ENCODE data around the gene CXCR4. TPM values are rescaled to one million over a fixed set of nuclear protein-coding genes. Genes with fewer than 3 reads are reported as not detected.

Gene CXCR4
- total RNA-seq, 2 donors from 2014 or later, result 1,189 to 1,429 TPM

GRCh38 chr2:136128366-136128765 lies 10.4 kb upstream of the CXCR4 start:
- ATAC-seq (no peak), DNase-seq (no peak)
- Mint-ChIP-seq H3K4me3 (no peak overlapping the region), H3K27me3 (no peaks in the 10 kb centered on the region), H3K36me3 (ENCODE audit: low read depth) (no peaks in the 10 kb centered on the region), H3K4me1 (peaks cover 80% of the 10 kb centered on the region), H3K27ac (peak overlapping the region; percentile 97)
- no peaks in the 10 kb centered on the region for H3K9me3 ChIP-seq (ENCODE audit: control insufficient read depth, low read length, poor library complexity, severe bottlenecking)

DNA sequence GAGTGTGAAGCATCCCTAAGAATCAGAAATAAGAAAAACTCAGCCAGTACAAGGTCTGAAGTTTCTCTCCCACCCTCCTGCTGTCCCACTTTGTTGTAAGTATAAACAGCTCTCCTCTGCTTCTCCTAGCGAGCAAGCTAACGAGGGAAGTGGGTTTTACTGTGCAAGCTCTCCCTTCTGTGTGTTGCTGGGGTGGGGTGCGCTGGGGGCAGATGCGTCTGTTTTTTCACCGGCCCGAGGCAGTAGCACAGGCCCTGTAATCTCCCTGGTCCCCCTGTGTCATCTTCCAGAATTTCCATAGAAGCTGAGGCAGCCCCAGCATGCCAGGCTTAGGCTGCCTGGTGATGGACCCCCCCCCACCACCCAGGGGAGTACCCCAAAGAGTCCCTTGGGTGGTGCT lies 9.4 kb upstream of the CXCR4 start:
- H3K36me3 Mint-ChIP-seq (ENCODE audit: low read depth), result no peaks in the 10 kb centered on the region
- no peaks in the 10 kb centered on the region for H3K27me3 Mint-ChIP-seq
- no peaks in the 10 kb centered on the region for H3K9me3 ChIP-seq (ENCODE audit: control insufficient read depth, low read length, poor library complexity, severe bottlenecking)
- no peak for ATAC-seq
- H3K4me1 Mint-ChIP-seq, result peaks cover 74% of the 10 kb centered on the region
- DNase-seq, result no peak
- H3K4me3 Mint-ChIP-seq, result peak overlapping the region; percentile 57
- H3K27ac Mint-ChIP-seq, result peak overlapping the region; percentile 97

- ATAC-seq, result no peak
Measured at GRCh38 chr2:136126421-136126926, 8.5 kb upstream of the CXCR4 start.

GRCh38 chr2:136126021-136126420 lies 8.1 kb upstream of the CXCR4 start:
- no peaks in the 10 kb centered on the region for H3K27me3 Mint-ChIP-seq
- no peaks in the 10 kb centered on the region for H3K9me3 ChIP-seq (ENCODE audit: control insufficient read depth, low read length, poor library complexity, severe bottlenecking)
- H3K27ac Mint-ChIP-seq, result peak overlapping the region; percentile 97
- no peaks in the 10 kb centered on the region for H3K36me3 Mint-ChIP-seq (ENCODE audit: low read depth)
- no peak for ATAC-seq
- peaks cover 69% of the 10 kb centered on the region for H3K4me1 Mint-ChIP-seq
- H3K4me3 Mint-ChIP-seq, result no peak overlapping the region
- DNase-seq, result no peak

More at GRCh38 chr2:136126421-136126926, 8.5 kb upstream of the CXCR4 start:
- H3K27ac Mint-ChIP-seq, result peak overlapping the region; percentile 97
- no peaks in the 10 kb centered on the region for H3K9me3 ChIP-seq (ENCODE audit: control insufficient read depth, low read length, poor library complexity, severe bottlenecking)
- DNase-seq, result no peak
- no peaks in the 10 kb centered on the region for H3K36me3 Mint-ChIP-seq (ENCODE audit: low read depth)
- H3K4me3 Mint-ChIP-seq, result peak overlapping the region; percentile 61
- peaks cover 69% of the 10 kb centered on the region for H3K4me1 Mint-ChIP-seq
- H3K27me3 Mint-ChIP-seq, result no peaks in the 10 kb centered on the region

DNA sequence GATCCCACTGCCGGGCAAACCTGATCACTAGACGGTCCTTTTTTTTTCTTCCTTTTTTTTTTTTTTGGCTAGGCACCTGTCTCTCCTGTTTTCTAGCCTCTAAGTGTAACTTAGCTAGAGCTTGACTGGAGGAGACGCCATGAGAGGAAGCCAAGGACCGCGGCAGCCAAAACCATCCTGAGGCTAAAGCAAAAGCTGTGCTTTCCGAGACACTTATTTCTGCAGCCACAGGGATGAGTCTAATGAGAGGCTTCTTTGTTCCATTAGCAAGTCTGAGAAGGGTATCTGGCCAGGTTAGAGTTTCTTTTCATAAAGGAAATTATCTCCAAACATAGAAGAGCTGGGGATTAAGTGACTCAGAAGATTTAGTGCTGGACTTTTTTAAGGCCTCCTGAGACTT lies 7.3 kb upstream of the CXCR4 start:
- Mint-ChIP-seq H3K27me3 (no peaks in the 10 kb centered on the region), H3K27ac (peak overlapping the region; percentile 97), H3K4me1 (peaks cover 63% of the 10 kb centered on the region), H3K36me3 (ENCODE audit: low read depth) (no peaks in the 10 kb centered on the region), H3K4me3 (no peak overlapping the region)
- no peaks in the 10 kb centered on the region for H3K9me3 ChIP-seq (ENCODE audit: control insufficient read depth, low read length, poor library complexity, severe bottlenecking)
- no peak for ATAC-seq
- DNase-seq, result no peak

- no peak for ATAC-seq
- Mint-ChIP-seq H3K36me3 (ENCODE audit: low read depth) (no peaks in the 10 kb centered on the region), H3K27ac (peak overlapping the region; percentile 97), H3K4me1 (peaks cover 60% of the 10 kb centered on the region), H3K27me3 (no peaks in the 10 kb centered on the region), H3K4me3 (peak overlapping the region; percentile 21)
- H3K9me3 ChIP-seq (ENCODE audit: control insufficient read depth, low read length, poor library complexity, severe bottlenecking), result no peaks in the 10 kb centered on the region
- DNase-seq, result no peak
Measured at GRCh38 chr2:136124805-136125204, 6.9 kb upstream of the CXCR4 start.

DNA sequence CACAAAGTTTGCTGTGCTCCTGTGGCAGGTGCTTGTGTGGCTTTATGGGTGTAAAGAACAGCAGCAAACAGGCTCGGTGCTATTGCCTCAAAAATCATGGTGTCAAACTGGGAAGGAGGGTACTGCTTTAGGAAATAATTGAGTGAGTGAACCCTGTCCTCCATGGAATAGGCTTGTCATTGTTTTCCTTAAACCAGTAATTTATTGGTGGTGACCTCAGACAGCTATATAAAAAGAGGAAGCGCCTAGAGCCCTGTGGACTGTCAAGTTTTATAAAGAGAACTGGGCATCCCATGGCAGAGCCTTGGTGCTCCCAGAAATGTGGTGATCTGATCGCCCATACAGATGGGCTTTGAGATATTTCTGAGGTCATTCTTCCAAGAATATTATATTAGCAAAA lies 4.7 kb upstream of the CXCR4 start:
- no peaks in the 10 kb centered on the region for H3K9me3 ChIP-seq (ENCODE audit: control insufficient read depth, low read length, poor library complexity, severe bottlenecking)
- Mint-ChIP-seq H3K27me3 (no peaks in the 10 kb centered on the region), H3K4me3 (peak overlapping the region; percentile 15), H3K4me1 (peaks cover 54% of the 10 kb centered on the region), H3K36me3 (ENCODE audit: low read depth) (peaks cover 2% of the 10 kb centered on the region), H3K27ac (peak overlapping the region; percentile 97)
- no peak for DNase-seq
- no peak for ATAC-seq

DNA sequence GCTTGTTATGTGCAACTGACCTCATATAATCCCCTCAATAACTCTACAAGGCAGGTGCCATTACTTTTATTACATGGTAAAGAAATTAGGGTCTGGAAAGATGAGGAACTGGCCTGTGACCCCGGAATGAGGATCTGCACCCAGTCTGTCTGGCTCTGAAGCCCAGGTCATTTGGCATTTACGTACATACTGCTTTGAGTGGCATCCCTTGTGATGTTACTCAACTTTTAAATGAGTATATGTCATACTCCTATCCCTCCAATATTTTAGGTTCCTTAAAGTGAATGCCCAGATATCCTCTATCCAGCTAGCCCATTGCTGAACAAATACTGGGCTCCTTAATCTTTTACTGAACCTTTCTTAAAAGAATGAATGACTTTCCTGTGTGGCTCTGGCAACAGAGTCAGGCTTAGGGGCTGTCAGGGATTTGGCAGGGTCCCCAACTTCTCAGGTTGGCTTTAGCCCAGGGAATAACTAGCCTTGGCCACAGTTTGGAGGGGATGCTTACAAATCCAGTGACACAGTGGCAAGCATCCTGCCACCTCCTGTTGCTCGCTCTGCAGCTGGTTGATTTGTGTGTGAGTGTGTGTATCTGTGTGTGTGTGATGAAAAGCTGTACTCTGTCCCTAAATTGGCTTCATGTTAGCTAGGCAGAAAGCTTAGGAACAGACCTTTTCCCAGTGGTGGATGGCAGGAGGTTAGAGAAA lies 3.4 kb upstream of the CXCR4 start:
- peak overlapping the region; percentile 99 for H3K27ac Mint-ChIP-seq
- no peak overlapping the region for H3K4me3 Mint-ChIP-seq
- DNase-seq (no peak), ATAC-seq (no peak)
- no peaks in the 10 kb centered on the region for H3K27me3 Mint-ChIP-seq
- H3K36me3 Mint-ChIP-seq (ENCODE audit: low read depth), result peaks cover 2% of the 10 kb centered on the region
- H3K4me1 Mint-ChIP-seq, result peaks cover 44% of the 10 kb centered on the region
- H3K9me3 ChIP-seq (ENCODE audit: control insufficient read depth, low read length, poor library complexity, severe bottlenecking), result no peaks in the 10 kb centered on the region

GRCh38 chr2:136119717-136120675 lies 2.0 kb upstream of the CXCR4 start:
- H3K36me3 Mint-ChIP-seq (ENCODE audit: low read depth), result peaks cover 8% of the 10 kb centered on the region
- H3K27ac Mint-ChIP-seq, result peak overlapping the region; percentile 99
- peak overlapping the region; percentile 97 for H3K4me3 Mint-ChIP-seq
- no peaks in the 10 kb centered on the region for H3K27me3 Mint-ChIP-seq
- ATAC-seq, result no peak
- no peaks in the 10 kb centered on the region for H3K9me3 ChIP-seq (ENCODE audit: control insufficient read depth, low read length, poor library complexity, severe bottlenecking)
- no peak for DNase-seq
- peaks cover 48% of the 10 kb centered on the region for H3K4me1 Mint-ChIP-seq

DNA sequence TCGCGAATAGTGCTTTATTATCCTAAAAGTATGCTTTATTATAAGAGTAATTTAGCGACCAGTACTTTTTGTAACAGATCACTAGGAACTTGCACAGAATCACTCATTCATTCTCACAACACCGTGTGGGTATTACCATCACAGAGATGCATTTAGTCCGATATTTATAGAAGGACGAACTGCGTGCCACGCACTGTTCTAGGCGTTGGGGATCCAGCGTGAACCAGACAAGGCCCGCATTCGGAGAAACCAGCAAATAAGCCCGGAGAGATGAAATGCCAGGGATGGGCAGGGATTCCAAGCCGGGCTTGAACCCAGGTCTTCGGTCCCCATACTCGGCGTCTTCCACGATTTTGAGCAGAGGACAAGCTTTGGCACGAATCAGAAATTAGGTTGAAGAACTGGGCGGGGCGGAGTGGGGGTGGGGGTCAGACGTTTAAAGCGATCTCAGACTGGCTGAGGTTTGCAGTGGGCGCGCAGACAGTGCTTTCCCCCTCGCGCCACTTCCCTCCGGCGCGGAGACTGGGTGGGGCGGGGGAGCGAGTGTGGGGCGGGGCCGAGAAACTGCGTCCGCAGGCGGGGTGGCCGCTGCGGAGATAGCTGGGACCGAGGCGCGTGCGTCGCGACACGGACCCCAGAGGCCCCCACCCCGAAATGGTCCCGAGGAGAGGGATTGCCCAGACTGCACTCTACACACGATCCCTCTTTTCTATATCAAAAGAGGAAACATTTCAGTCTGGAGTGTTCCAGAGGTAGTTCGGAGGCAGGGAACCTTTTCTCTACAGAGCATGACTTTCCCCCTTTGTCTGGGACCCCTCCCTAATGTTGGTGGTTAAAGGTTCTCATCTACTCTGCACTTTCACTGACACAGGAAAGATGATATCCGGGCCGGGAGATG lies 1.1 kb upstream of the CXCR4 start:
- H3K4me3 Mint-ChIP-seq, result peak overlapping the region; percentile 97
- H3K27ac Mint-ChIP-seq, result peak overlapping the region; percentile 99
- DNase-seq, result peak; percentile 77 to 83 (median 77)
- no peaks in the 10 kb centered on the region for H3K27me3 Mint-ChIP-seq
- H3K9me3 ChIP-seq (ENCODE audit: control insufficient read depth, low read length, poor library complexity, severe bottlenecking), result no peaks in the 10 kb centered on the region
- peaks cover 47% of the 10 kb centered on the region for H3K4me1 Mint-ChIP-seq
- peak; percentile 66 for ATAC-seq
- H3K36me3 Mint-ChIP-seq (ENCODE audit: low read depth), result peaks cover 13% of the 10 kb centered on the region

- Mint-ChIP-seq H3K4me3 (peak overlapping the region; percentile 97), H3K4me1 (peaks cover 50% of the 10 kb centered on the region), H3K27me3 (no peaks in the 10 kb centered on the region), H3K27ac (peak overlapping the region; percentile 99), H3K36me3 (ENCODE audit: low read depth) (peaks cover 19% of the 10 kb centered on the region)
- H3K9me3 ChIP-seq (ENCODE audit: control insufficient read depth, low read length, poor library complexity, severe bottlenecking), result no peaks in the 10 kb centered on the region
- DNase-seq, result peak in 2 of 3 donors; percentile 30 to 31
- ATAC-seq, result peak; percentile 2
Measured at GRCh38 chr2:136117391-136117841, 533 bp downstream of the CXCR4 start.

- Mint-ChIP-seq H3K36me3 (ENCODE audit: low read depth) (peaks cover 19% of the 10 kb centered on the region), H3K27me3 (no peaks in the 10 kb centered on the region), H3K27ac (peak overlapping the region; percentile 99), H3K4me1 (peaks cover 51% of the 10 kb centered on the region), H3K4me3 (peak overlapping the region; percentile 97)
- peak; percentile 41 for ATAC-seq
- peak; percentile 54 to 73 (median 63) for DNase-seq
- no peaks in the 10 kb centered on the region for H3K9me3 ChIP-seq (ENCODE audit: control insufficient read depth, low read length, poor library complexity, severe bottlenecking)
Measured at GRCh38 chr2:136116813-136117390, 1.0 kb downstream of the CXCR4 start.
